SK-N-SH (cell line): ENCODE results near the gene WDR6. TPM values are rescaled to one million over a fixed set of nuclear protein-coding genes. Genes with fewer than 3 reads are reported as not detected.

Experiments
- CTCF ChIA-PET: fragments of 300-600, 350-600 bp; formaldehyde crosslinking; extraction: SDS; loops from one replicate; lab custom pipeline; 2021; lab: Yijun Ruan, JAX
- POLR2A ChIA-PET: fragments of 350-600 bp; sonication (Branson Sonifier 250); formaldehyde crosslinking; extraction: SDS; loops from one replicate; lab custom pipeline; 2020; ENCODE audit warnings: antibody characterized with exemption, inconsistent platforms; lab: Yijun Ruan, JAX
- DNase-seq: peaks from one replicate; pipeline ENCODE4 v3.0.0; 2012
- H2AFZ ChIP-seq: fragments of 200-600 bp; sonication (generic); 2 replicates; pipeline ENCODE4 v1.8.1; 2016; ENCODE audit warnings: antibody characterized with exemption, mild to moderate bottlenecking, low read depth
- H3F3A ChIP-seq: fragments of 200-600 bp; sonication (generic); replicated peaks from 2 replicates; pipeline ENCODE3; 2016; ENCODE audit warnings: antibody characterized with exemption, mild to moderate bottlenecking; ENCODE audit not compliant: insufficient read depth
- H3K27ac ChIP-seq, 2 experiments: fragments of 200-500 bp in 1 of 2; fragments of 200-600 bp in 1 of 2; sonication (Bioruptor generic) in 1 of 2; sonication (generic), shearing (Covaris generic) in 1 of 2; 2 replicates each; pipeline versions ENCODE4 v1.5.1 to v1.6.1; 2014 to 2016; ENCODE audit warnings: low read depth in 2 of 2, inconsistent platforms in 1 of 2, low read length in 1 of 2, mild to moderate bottlenecking in 1 of 2, mixed read lengths in 1 of 2
- H3K27me3 ChIP-seq: fragments of 200-600 bp; sonication (generic), shearing (Covaris generic); 2 replicates; pipeline ENCODE4 v1.6.1; 2016; ENCODE audit warnings: mixed run types; ENCODE audit not compliant: insufficient read depth
- H3K36me3 ChIP-seq, 2 experiments: fragments of 200-500 bp in 1 of 2; fragments of 200-600 bp in 1 of 2; sonication (Bioruptor generic) in 1 of 2; sonication (generic) in 1 of 2; replicated peaks in 1 of 2; 2 replicates each; pipeline versions ENCODE3 to v1.5.1; 2014 to 2016; ENCODE audit warnings: low read length in 1 of 2, mild to moderate bottlenecking in 1 of 2; ENCODE audit not compliant: insufficient read depth in 2 of 2, control insufficient read depth in 1 of 2
- H3K4me1 ChIP-seq, 2 experiments: fragments of 200-500 bp in 1 of 2; fragments of 200-600 bp in 1 of 2; sonication (Bioruptor generic) in 1 of 2; sonication (generic), shearing (Covaris generic) in 1 of 2; 2 replicates each; pipeline versions ENCODE4 v1.5.1 to v1.6.1; 2014 to 2016; ENCODE audit warnings: low read depth in 1 of 2, low read length in 1 of 2, mixed run types in 1 of 2; ENCODE audit not compliant: insufficient read depth in 2 of 2, control insufficient read depth in 1 of 2
- H3K4me2 ChIP-seq: fragments of 200-600 bp; sonication (generic), shearing (Covaris generic); 2 replicates; pipeline ENCODE4 v1.6.1; 2017; ENCODE audit warnings: mixed run types
- H3K4me3 ChIP-seq, 2 experiments: fragments of 200-500 bp in 1 of 2; fragments of 200-600 bp in 1 of 2; sonication (Bioruptor generic) in 1 of 2; sonication (generic), shearing (Covaris generic) in 1 of 2; 2 replicates each; pipeline versions ENCODE4 v1.5.1 to v1.8.1; 2014 to 2016; ENCODE audit warnings: low read depth in 2 of 2, inconsistent platforms in 1 of 2, low read length in 1 of 2, mild to moderate bottlenecking in 1 of 2, mixed read lengths in 1 of 2, moderate library complexity in 1 of 2
- H3K79me2 ChIP-seq: fragments of 200-600 bp; sonication (generic); 2 replicates; pipeline ENCODE4 v1.8.1; 2017; ENCODE audit warnings: mild to moderate bottlenecking; ENCODE audit not compliant: insufficient read depth
- H3K9ac ChIP-seq: fragments of 200-600 bp; sonication (generic); 2 replicates; pipeline ENCODE4 v1.6.1; 2017; ENCODE audit warnings: mixed run types
- H3K9me2 ChIP-seq: fragments of 200-600 bp; sonication (generic); 2 replicates; pipeline ENCODE4 v1.6.1; 2017; ENCODE audit warnings: mixed run types
- H3K9me3 ChIP-seq: fragments of 200-600 bp; sonication (generic); 2 replicates; pipeline ENCODE4 v1.6.1; 2017; ENCODE audit warnings: mixed run types, mild to moderate bottlenecking, moderate library complexity
- H4K20me1 ChIP-seq: fragments of 200-600 bp; sonication (generic); 2 replicates; pipeline ENCODE4 v1.6.1; 2017; ENCODE audit warnings: mild to moderate bottlenecking, mixed run types; ENCODE audit not compliant: insufficient read depth
- EP300 ChIP-seq, 2 experiments: IDR thresholded peaks; 2 replicates each; pipeline versions ENCODE4 v1.4.0 to v1.6.1; 2012; ENCODE audit warnings: borderline replicate concordance in 1 of 2, low read depth in 1 of 2, low read length in 1 of 2
- FOSL2 ChIP-seq: IDR thresholded peaks from 2 replicates; pipeline ENCODE4 v1.4.0; 2012; ENCODE audit warnings: low read depth, mild to moderate bottlenecking, moderate library complexity, borderline replicate concordance
- FOXJ3 ChIP-seq: sonication (generic); formaldehyde crosslinking; IDR thresholded peaks from 2 replicates; pipeline ENCODE4 v1.5.1; 2020; ENCODE audit warnings: mild to moderate bottlenecking, missing genetic modification reagents
- FOXM1 ChIP-seq: IDR thresholded peaks from 2 replicates; pipeline ENCODE4 v1.4.0; 2012; ENCODE audit warnings: low read depth, mild to moderate bottlenecking
- IRF3 ChIP-seq: fragments of 150-350 bp; IDR thresholded peaks from 2 replicates; pipeline ENCODE4 v1.6.1; 2016; ENCODE audit warnings: mild to moderate bottlenecking, low read depth, low read length
- MEF2A ChIP-seq: IDR thresholded peaks from 2 replicates; pipeline ENCODE4 v1.4.0; 2012; ENCODE audit warnings: low read depth, borderline replicate concordance
- NRF1 ChIP-seq: IDR thresholded peaks from 2 replicates; pipeline ENCODE4 v1.6.1; 2012; ENCODE audit warnings: low read depth, mild to moderate bottlenecking, low read length
- TAF1 ChIP-seq: IDR thresholded peaks from 2 replicates; pipeline ENCODE4 v1.6.1; 2012; ENCODE audit warnings: low read depth, mild to moderate bottlenecking, low read length, moderate library complexity, borderline replicate concordance
- TCF12 ChIP-seq: IDR thresholded peaks from 2 replicates; pipeline ENCODE4 v1.4.0; 2012
- USF2 ChIP-seq: fragments of 150-350 bp; IDR thresholded peaks from 2 replicates; pipeline ENCODE4 v1.6.1; 2017; ENCODE audit warnings: antibody characterized with exemption, low read length, low read depth, borderline replicate concordance
- YY1 ChIP-seq: IDR thresholded peaks from 2 replicates; pipeline ENCODE4 v1.4.0; 2012; ENCODE audit warnings: low read depth, mild to moderate bottlenecking
- WGBS: methylation state at CpG from one replicate; pipeline ENCODE4 v1.1.6; 2017; ENCODE audit warnings: low lambda C conversion rate; 5-methylcytosine and 5-hydroxymethylcytosine counted together
- polyA plus RNA-seq, 3 experiments: library from polyadenylated mRNA; depleted of rRNA; stranded (reverse); fragments of >200 nt; gene quantifications; 2 replicates each; pipeline ENCODE4 v1.2.3, GENCODE V29; 2012
- TF ChIP-seq, protein P1 (sequence below): IDR thresholded peaks from 2 replicates; pipeline ENCODE4 v1.4.0; 2012; ENCODE audit warnings: low read depth, borderline replicate concordance
- TF ChIP-seq, protein P2 (sequence below): fragments of 200-600 bp; sonication (generic); IDR thresholded peaks from 2 replicates; pipeline ENCODE4 v1.6.1; 2017; ENCODE audit warnings: antibody characterized with exemption, mild to moderate bottlenecking, moderate library complexity

WDR6 gene
- polyA plus RNA-seq, 1 of the 3 experiments (the other 2 are of a cell fraction): 230 TPM

GRCh38 chr3:48962340-48962739, 44.9 kb upstream of the WDR6 start:
- WGBS: 88% methylated on average over 2 of the region's 2 CpGs

DNA sequence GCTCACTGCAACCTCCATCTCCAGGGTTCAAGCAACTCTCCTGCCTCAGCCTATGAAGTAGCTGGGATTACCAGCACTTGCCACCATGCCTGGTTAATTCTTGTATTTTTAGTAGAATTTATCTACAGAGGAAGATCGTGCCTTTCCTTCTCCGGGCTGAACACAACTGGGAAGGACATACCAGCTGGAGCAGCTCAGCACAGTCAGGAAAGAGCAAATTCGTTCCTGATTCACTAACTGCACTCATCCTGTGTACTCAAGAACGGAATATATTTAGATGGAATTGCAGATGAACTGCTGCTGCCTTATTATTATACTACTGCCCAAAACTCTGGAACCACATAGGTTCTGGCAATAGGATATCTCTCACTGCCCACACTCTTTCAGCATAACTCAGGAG, 44.3 kb upstream of the WDR6 start:
- Histone ChIP-seq H3K9me3 (no peaks in the 10 kb centered on the region), H3K4me1 (no peaks in the 10 kb centered on the region)
- no peak for TF ChIP-seq NRF1
- TF ChIP-seq TCF12: no peak
- TF ChIP-seq, all 33 proteins: peak for 0
- no peak overlapping the region for H3K27ac ChIP-seq
- H3K27me3 ChIP-seq: no peaks in the 10 kb centered on the region
- H3K9ac ChIP-seq: no peak overlapping the region
- no peak for DNase-seq
- peaks cover 23% of the 10 kb centered on the region for H3K79me2 ChIP-seq
- peaks cover 19 to 34% of the 10 kb centered on the region in 2 experiments for H3K36me3 ChIP-seq
- no peak overlapping the region for H2AFZ ChIP-seq
- ChIA-PET CTCF (no interaction called here), POLR2A (no interaction called here)
- H3F3A ChIP-seq: peaks cover 4% of the 10 kb centered on the region
- H3K4me2 ChIP-seq: no peak overlapping the region
- H3K4me3 ChIP-seq: no peak overlapping the region
- H4K20me1 ChIP-seq: 0 out of 2 replicates have a peak, but pooled peaks cover 4% of the 10 kb centered on the region
- WGBS: 86% methylated on average over 4 of the region's 4 CpGs
- H3K9me2 ChIP-seq: no peaks in the 10 kb centered on the region

More at GRCh38 chr3:48962340-48962739, 44.9 kb upstream of the WDR6 start:
- 0 out of 2 replicates have a peak, but pooled peaks cover 4% of the 10 kb centered on the region for H4K20me1 ChIP-seq
- no peak overlapping the region for H3K4me3 ChIP-seq
- ChIA-PET CTCF (no interaction called here), POLR2A (no interaction called here)
- H3K36me3 ChIP-seq: peaks cover 16 to 33% of the 10 kb centered on the region in 2 experiments
- H3K4me2 ChIP-seq: no peak overlapping the region
- no peaks in the 10 kb centered on the region for H3K9me2 ChIP-seq
- H3K4me1 ChIP-seq: no peaks in the 10 kb centered on the region
- no peaks in the 10 kb centered on the region for H3K9me3 ChIP-seq
- no peak overlapping the region for H2AFZ ChIP-seq
- DNase-seq: no peak
- H3K9ac ChIP-seq: no peak overlapping the region
- TF ChIP-seq USF2: no peak
- TF ChIP-seq IRF3: no peak
- H3F3A ChIP-seq: peaks cover 4% of the 10 kb centered on the region
- H3K27ac ChIP-seq: no peak overlapping the region
- peaks cover 29% of the 10 kb centered on the region; the same call in 1 of the 2 replicates for H3K79me2 ChIP-seq
- no peaks in the 10 kb centered on the region for H3K27me3 ChIP-seq

GRCh38 chr3:48963591-48963990, 43.6 kb upstream of the WDR6 start:
- H4K20me1 ChIP-seq: 0 out of 2 replicates have a peak, but pooled peaks cover 4% of the 10 kb centered on the region

More at GRCh38 chr3:48963591-48963990, 43.6 kb upstream of the WDR6 start:
- Histone ChIP-seq H3K27ac (no peak overlapping the region), H3K4me2 (no peak overlapping the region), H3F3A (peaks cover 4% of the 10 kb centered on the region), H3K9me3 (no peaks in the 10 kb centered on the region), H3K79me2 (peaks cover 19% of the 10 kb centered on the region), H3K9me2 (no peaks in the 10 kb centered on the region), H3K4me3 (no peak overlapping the region), H2AFZ (no peak overlapping the region), H3K4me1 (no peaks in the 10 kb centered on the region), H3K9ac (no peak overlapping the region), H3K36me3 (peaks cover 22 to 36% of the 10 kb centered on the region in 2 experiments), H3K27me3 (no peaks in the 10 kb centered on the region)
- TF ChIP-seq TAF1: no peak
- no peak for TF ChIP-seq FOXJ3 (CRISPR knock-in tag)
- no peak for TF ChIP-seq MEF2A
- TF ChIP-seq, protein P1, sequence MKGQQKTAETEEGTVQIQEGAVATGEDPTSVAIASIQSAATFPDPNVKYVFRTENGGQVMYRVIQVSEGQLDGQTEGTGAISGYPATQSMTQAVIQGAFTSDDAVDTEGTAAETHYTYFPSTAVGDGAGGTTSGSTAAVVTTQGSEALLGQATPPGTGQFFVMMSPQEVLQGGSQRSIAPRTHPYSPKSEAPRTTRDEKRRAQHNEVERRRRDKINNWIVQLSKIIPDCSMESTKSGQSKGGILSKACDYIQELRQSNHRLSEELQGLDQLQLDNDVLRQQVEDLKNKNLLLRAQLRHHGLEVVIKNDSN: no peak
- no peak for TF ChIP-seq FOSL2
- TF ChIP-seq, protein P2, sequence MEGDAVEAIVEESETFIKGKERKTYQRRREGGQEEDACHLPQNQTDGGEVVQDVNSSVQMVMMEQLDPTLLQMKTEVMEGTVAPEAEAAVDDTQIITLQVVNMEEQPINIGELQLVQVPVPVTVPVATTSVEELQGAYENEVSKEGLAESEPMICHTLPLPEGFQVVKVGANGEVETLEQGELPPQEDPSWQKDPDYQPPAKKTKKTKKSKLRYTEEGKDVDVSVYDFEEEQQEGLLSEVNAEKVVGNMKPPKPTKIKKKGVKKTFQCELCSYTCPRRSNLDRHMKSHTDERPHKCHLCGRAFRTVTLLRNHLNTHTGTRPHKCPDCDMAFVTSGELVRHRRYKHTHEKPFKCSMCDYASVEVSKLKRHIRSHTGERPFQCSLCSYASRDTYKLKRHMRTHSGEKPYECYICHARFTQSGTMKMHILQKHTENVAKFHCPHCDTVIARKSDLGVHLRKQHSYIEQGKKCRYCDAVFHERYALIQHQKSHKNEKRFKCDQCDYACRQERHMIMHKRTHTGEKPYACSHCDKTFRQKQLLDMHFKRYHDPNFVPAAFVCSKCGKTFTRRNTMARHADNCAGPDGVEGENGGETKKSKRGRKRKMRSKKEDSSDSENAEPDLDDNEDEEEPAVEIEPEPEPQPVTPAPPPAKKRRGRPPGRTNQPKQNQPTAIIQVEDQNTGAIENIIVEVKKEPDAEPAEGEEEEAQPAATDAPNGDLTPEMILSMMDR: no peak
- no peak for TF ChIP-seq FOXM1
- no peak for TF ChIP-seq NRF1
- TF ChIP-seq YY1: no peak
- no peak for TF ChIP-seq EP300 (IDR thresholded peaks at IDR 0.05; ENCODE audit: borderline replicate concordance in 1 of 2, low read depth in 1 of 2, low read length in 1 of 2)
- POLR2A ChIA-PET: interaction anchor here (0.6 kb wide), 1 partner anchor 107 kb away, joined by 3 read pairs; no protein-coding TSS in a partner anchor
- 97% methylated on average over 2 of the region's 2 CpGs for WGBS
- no peak for DNase-seq
- CTCF ChIA-PET: no interaction called here
